H54 (cell line): Measurements from ENCODE around the gene B4GALNT1.
"Not testable (repeated sequence)": the region's sequence is repeated elsewhere in the genome, so short reads cannot be mapped to it uniquely, and the experiment has no call there.

ENCODE experiments used
- DNase-seq: peaks from one replicate; pipeline ENCODE4 v3.0.0; 2011; ENCODE audit warnings: low spot score, mixed read lengths; ENCODE audit not compliant: insufficient read length
- FAIRE-seq: peaks from 3 replicates; lab custom pipeline; 2011; peaks lifted over from hg19 to GRCh38; lab: Jason Lieb, UNC
- POLR2A ChIP-seq: IDR thresholded peaks from 2 replicates; pipeline ENCODE4 v1.6.1; 2011; ENCODE audit warnings: low read depth, mild to moderate bottlenecking, low read length

Gene B4GALNT1

GRCh38 chr12:57620936-57621496 is 12.0 kb downstream of the B4GALNT1 start:
- no peak for TF ChIP-seq POLR2A
- DNase-seq (no peak), FAIRE-seq (no peak)

DNA sequence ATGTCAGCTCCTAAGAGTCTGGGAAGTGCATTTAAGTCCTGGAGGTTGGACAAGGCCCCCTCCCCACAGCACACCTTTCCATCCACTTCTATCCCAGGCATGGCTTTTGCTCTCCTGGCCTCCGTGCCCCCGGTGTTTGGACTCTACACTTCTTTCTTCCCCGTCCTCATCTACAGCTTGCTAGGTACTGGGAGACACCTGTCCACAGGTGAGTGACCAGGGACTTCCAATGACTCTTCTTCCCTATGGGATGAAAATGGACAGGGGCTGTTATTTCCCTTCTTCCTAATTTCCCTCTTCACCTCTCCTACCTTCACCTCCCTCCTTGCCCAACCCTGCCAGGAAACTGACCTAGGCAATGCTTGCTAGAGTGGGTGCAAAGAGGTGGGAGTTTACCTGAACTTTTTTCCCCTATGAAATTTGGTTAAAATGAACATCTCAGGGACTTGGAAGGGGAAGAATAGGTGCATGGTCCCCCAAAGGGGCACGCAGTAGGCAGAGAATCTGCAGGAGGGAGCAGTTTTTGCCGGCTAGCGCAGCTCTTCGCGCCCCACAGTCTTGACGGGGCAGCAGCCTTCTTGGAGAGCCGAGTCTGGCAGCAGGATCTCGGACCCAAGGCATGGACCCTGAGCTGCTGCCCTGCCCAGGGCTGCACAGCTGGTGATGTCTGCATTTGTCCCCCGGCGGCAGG is 12.6 kb downstream of the B4GALNT1 start:
- DNase-seq (no peak), FAIRE-seq (no peak)
- no peak for TF ChIP-seq POLR2A

- TF ChIP-seq POLR2A, result no peak
- FAIRE-seq, result no peak
- DNase-seq, result no peak
Observed at GRCh38 chr12:57619434-57620244, 13.4 kb downstream of the B4GALNT1 start.

- no peak for TF ChIP-seq POLR2A
- DNase-seq (no peak), FAIRE-seq (no peak)
Observed at GRCh38 chr12:57618966-57619433, 14.0 kb downstream of the B4GALNT1 start.

DNA sequence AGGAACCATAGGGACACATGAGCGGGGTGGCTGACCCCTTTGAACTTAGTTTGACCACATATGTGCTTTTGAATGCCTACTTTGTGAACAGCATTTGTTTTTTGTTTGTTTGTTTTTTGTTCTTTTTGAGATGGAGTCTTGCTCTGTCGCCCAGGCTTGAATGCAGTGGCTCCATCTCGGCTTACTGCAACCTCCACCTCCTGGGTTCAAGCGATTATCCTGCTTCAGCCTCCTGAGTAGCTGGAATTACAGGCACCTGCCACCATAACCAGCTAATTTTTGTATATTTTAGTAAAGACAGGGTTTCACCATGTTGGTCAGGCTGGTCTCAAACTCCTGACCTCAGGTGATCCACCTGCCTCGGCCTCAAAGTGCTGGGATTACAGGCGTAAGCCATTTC is 14.6 kb downstream of the B4GALNT1 start:
- not testable (repeated sequence) for FAIRE-seq

DNA sequence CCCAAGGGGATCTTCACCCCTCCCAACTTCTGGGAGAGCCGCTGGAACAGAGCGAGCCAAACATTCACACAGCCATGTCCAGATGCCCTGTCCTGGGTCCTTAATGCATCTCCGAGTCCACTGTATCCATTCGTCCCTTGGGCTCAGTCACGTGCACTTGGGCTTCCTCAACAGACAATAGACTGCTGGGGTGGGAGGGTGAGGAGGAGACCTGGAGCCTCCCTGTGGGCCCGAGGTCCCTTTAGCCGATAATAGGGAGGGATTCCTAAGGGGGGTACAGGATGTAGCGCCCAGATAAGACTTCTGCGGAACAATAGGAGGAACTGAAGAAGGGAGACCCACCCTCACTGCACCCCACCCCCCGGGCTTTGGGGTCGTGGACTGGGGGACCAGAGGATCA is 15.1 kb downstream of the B4GALNT1 start:
- no peak for DNase-seq
- no peak for TF ChIP-seq POLR2A
- no peak for FAIRE-seq

More for the DNA sequence above, 14.6 kb downstream of the B4GALNT1 start:
- DNase-seq, result not testable (repeated sequence)

DNA sequence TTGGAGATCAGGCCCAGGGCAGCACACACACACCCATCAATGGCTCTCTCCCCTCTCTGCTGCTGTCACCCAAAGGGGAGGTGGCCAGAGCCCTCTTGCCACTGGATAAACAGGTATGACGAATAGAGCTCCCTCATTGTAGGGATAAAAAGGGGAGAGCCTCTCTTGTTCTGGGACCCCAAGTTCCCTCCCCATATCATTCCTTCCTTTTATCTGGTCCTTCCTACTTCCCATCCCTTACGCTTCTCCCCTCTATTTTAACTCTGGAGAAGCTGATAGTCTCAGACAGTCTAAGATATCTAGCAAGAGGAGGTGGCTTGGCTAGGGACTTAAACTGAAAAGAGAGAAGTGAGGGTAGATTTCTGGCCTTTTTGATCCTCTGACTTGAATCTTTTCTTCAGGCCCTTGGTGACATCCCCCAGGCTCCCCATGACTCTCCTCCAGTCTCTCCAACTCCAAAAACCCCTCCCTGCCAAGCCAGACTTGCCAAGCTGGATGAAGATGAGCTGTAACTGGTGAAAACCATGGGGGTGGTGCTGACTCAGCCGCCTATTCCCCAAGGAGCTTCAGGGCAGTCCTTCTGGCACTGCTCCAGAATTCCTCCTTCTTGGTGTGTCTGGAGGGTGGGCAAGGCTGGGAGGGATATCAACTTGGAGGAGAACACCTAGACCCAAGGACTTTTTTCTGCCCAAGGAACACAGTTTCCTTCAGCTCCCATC is 16.5 kb downstream of the B4GALNT1 start:
- FAIRE-seq (no peak), DNase-seq (no peak)
- TF ChIP-seq POLR2A, result no peak

DNA sequence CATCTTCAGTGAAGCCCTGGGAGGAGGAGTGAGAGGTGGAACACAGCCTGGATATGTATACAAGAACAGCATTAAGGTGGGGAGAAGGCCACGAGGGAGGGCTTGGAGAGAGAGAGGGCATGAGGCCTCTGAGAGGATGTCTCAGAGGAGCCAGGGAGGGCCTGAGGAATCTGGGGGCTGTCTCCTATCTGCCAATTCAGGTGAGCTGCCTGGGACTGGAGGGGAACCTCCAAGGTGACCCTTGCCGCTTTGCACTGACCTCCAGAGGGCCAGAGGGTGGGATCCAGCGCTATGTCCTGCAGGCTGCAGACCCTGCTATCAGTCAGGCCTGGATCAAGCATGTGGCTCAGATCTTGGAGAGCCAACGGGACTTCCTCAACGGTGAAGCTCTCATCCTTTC is 17.4 kb downstream of the B4GALNT1 start:
- DNase-seq, result no peak
- no peak for TF ChIP-seq POLR2A
- no peak for FAIRE-seq

GRCh38 chr12:57614948-57615500 is 18.0 kb downstream of the B4GALNT1 start:
- DNase-seq (no peak), FAIRE-seq (no peak)
- TF ChIP-seq POLR2A, result no peak

GRCh38 chr12:57614178-57614947 is 18.6 kb downstream of the B4GALNT1 start:
- FAIRE-seq (no peak), DNase-seq (no peak)
- no peak for TF ChIP-seq POLR2A

GRCh38 chr12:57613427-57614109 is 19.4 kb downstream of the B4GALNT1 start:
- no peak for FAIRE-seq
- TF ChIP-seq POLR2A, result no peak

DNA sequence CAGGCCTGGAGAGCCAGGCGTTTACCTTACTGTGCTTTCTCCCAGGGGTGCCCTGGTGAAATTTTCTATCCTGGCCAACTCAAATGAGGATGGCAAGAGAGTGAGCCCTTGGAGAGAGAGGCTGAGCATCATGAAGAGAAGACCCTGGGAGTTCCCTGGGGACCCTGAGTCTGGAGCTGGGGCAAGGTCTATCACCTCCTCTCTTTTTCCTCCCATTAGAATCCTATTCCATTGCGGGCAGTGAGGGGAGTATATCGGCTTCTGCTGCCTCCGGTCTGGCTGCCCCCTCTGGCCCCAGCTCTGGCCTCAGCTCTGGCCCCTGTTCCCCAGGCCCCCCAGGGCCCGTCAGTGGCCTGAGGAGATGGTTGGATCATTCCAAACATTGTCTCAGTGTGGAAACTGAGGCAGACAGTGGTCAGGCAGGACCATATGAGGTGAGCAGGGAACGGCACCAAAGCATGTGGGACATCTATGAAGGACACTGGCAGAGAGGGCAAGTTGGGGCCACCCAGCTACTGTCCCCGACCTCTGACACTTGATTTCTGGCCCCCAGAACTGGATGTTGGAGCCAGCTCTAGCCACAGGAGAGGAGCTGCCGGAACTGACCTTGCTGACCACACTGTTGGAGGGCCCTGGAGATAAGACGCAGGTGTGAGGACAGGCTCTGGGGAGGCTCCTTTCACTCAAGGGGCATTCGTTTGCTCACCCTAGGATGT is 20.1 kb downstream of the B4GALNT1 start:
- TF ChIP-seq POLR2A, result no peak
- FAIRE-seq (no peak), DNase-seq (no peak)

More at GRCh38 chr12:57613427-57614109, 19.4 kb downstream of the B4GALNT1 start:
- DNase-seq, result no peak
